ENCODE data around the gene PCDHA1.
"Not testable (repeated sequence)": the region's sequence is repeated elsewhere in the genome, so short reads cannot be mapped to it uniquely, and the experiment has no call there.

PCDHA1 gene

DNA sequence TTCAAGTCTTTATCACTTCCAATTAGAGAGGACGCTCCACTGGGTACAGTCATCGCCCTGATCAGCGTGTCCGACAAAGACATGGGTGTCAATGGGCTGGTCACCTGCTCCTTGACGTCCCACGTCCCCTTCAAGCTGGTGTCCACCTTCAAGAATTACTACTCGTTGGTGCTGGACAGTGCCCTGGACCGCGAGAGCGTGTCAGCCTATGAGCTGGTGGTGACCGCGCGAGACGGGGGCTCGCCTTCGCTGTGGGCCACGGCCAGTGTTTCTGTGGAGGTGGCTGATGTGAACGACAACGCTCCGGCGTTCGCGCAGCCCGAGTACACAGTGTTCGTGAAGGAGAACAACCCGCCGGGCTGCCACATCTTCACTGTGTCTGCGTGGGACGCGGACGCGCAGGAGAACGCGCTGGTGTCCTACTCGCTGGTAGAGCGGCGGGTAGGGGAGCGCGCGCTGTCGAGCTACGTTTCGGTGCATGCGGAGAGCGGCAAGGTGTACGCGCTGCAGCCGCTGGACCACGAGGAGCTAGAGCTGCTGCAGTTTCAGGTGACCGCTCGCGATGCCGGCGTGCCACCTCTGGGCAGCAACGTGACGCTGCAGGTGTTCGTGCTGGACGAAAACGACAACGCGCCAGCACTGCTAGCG lies 22.4 kb downstream of the PCDHA1 start:
- DNase-seq (ENCODE audit: low spot score) = not testable (repeated sequence)

- no peak for DNase-seq (ENCODE audit: low spot score)
These were observed 22.9 kb downstream of the PCDHA1 start for GRCh38 chr5:140808889-140809291.

- DNase-seq (ENCODE audit: low spot score) = peak; percentile 72
These were observed 35.7 kb downstream of the PCDHA1 start, which contains the start of gene PCDHA5 for GRCh38 chr5:140821375-140822280. PCDHA5 (plus strand) TSS chr5:140821613.

DNA sequence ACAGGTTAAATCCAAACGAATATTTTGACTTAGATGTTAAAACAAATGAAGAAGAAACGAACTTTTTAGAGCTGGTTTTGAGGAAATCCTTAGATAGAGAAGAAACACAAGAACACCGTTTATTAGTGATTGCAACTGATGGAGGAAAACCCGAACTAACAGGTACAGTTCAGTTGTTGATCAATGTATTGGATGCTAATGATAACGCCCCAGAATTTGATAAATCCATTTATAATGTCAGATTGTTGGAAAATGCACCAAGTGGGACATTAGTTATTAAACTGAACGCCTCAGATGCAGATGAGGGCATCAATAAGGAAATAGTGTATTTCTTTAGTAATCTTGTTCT lies 36.3 kb downstream of the PCDHA1 start:
- no peak for DNase-seq (ENCODE audit: low spot score)

- not testable (repeated sequence) for DNase-seq (ENCODE audit: low spot score)
These were observed 37.0 kb downstream of the PCDHA1 start for GRCh38 chr5:140822969-140823368.

DNA sequence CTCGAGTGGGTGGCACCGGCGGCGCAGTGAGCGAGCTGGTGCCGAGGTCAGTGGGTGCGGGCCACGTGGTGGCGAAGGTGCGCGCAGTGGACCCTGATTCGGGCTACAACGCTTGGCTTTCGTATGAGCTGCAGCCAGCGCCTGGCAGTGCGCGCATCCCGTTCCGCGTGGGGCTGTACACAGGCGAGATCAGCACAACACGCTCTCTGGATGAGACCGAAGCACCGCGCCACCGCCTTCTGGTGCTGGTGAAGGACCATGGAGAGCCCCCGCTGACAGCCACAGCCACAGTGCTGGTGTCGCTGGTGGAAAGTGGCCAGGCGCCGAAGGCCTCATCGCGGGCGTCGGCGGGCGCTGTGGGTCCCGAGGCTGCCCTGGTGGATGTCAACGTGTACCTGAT lies 37.5 kb downstream of the PCDHA1 start:
- no peak for DNase-seq (ENCODE audit: low spot score)

DNA sequence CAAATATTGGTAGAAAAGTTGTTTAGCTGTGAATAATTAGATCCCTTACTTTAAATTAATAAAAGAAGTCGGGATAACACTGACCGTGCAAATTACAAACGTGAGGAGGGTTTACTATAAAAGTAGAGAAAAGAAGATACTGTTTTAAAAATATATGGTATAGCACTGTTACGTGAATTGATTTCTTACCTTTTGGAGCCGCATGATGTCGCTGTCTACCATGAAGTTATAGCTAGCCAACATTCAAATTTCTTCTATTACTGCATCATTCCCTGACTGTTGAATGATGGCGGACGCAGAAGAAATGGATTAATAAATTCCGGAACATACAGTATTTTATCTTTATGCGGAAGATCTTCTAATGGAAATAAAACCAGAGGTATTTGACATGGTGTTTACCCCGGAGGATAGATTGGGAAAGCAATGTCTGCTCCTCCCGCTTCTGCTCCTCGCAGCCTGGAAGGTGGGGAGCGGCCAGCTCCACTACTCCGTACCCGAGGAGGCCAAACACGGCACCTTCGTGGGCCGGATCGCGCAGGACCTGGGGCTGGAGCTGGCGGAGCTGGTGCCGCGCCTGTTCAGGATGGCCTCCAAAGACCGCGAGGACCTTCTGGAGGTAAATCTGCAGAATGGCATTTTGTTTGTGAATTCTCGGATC lies 41.9 kb downstream of the PCDHA1 start, which contains the start of gene PCDHA6:
Gene PCDHA6, plus strand, starts transcription at position 257 of the 658 bp plus-strand sequence. Its CDS starts 132 bp downstream, at position 389.
- no peak for DNase-seq (ENCODE audit: low spot score)

- no peak for DNase-seq (ENCODE audit: low spot score)
These were observed 42.4 kb downstream of the PCDHA1 start for GRCh38 chr5:140828362-140828737.

GRCh38 chr5:140829511-140830501 lies 43.9 kb downstream of the PCDHA1 start:
- DNase-seq (ENCODE audit: low spot score) = not testable (repeated sequence)

DNA sequence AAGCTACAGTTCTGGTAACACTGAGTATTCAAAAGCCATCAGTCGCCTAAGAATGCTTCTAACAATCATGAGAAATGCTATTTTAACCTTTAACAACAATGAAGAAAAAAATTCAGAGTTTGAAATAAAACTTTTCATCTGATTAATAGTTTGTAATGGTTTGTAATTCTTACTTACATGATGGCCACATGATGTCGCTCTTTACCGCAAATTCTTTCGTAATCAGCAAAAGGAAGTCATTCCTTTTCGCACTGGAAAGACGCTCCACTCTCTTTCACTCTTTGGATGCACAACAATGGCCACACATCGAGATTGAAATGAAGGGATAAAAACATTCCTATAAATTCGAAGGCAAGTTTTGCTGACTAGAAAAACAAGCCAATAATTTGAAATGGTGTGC lies 48.1 kb downstream of the PCDHA1 start, which contains the start of gene PCDHA7:
Gene PCDHA7, plus strand, starts transcription at position 277 of the 400 bp plus-strand sequence. Its CDS starts 115 bp downstream, at position 392.
- DNase-seq (ENCODE audit: low spot score) = no peak

- DNase-seq (ENCODE audit: low spot score) = not testable (repeated sequence)
These were observed 48.6 kb downstream of the PCDHA1 start for GRCh38 chr5:140834439-140835008.

DNA sequence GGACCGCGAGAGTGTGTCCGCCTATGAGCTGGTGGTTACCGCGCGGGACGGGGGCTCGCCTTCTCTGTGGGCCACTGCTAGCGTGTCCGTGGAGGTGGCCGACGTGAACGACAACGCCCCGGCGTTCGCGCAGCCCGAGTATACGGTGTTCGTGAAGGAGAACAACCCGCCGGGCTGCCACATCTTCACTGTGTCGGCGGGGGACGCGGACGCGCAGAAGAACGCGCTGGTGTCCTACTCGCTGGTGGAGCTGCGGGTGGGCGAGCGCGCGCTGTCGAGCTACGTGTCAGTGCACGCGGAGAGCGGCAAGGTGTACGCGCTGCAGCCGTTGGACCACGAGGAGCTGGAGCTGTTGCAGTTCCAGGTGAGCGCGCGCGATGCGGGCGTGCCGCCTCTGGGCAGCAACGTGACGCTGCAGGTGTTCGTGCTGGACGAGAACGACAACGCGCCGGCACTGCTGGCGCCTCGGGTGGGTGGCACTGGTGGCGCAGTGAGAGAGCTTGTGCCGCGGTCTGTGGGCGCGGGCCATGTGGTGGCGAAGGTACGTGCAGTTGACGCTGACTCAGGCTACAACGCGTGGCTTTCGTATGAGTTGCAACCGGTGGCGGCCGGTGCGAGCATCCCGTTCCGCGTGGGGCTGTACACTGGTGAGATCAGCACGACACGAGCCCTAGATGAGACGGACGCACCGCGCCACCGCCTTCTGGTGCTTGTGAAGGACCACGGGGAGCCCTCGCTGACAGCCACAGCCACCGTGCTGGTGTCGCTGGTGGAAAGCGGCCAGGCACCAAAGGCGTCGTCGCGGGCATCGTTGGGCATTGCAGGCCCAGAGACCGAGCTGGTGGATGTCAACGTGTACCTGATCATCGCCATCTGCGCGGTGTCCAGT lies 49.9 kb downstream of the PCDHA1 start:
- no peak for DNase-seq (ENCODE audit: low spot score)

DNA sequence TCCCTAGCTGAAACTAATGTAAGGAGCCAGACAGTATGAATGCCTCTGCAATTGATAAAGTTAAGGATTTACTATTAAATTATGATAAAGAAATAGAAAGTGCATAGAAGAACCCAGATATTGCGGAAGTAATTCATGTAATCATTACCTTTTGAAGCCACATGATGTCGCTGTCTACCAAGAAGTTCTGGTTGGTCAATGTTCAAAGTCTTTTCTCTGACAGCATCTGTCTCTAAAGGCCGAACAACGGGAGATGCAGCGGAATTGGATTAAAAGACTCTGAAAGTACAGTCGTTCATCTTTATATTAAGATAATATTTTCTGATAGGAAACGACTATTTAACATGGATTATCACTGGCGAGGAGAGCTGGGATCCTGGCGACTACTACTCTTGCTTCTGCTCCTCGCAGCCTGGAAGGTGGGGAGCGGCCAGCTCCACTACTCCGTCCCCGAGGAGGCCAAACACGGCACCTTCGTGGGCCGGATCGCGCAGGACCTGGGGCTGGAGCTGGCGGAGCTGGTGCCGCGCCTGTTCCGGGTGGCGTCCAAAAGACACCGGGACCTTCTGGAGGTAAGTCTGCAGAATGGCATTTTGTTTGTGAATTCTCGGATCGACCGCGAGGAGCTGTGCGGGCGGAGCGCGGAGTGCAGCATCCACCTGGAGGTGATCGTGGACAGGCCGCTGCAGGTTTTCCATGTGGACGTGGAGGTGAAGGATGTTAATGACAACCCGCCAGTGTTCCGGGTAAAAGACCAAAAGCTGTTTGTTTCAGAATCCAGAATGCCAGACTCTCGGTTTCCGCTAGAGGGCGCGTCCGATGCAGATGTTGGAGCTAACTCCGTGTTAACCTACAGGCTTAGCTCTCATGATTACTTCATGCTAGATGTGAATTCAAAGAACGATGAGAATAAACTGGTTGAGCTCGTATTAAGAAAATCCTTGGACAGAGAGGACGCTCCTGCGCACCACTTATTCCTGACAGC lies 55.3 kb downstream of the PCDHA1 start, which contains the start of gene PCDHA8:
Gene PCDHA8, plus strand, starts transcription at position 210 of the 985 bp plus-strand sequence. Its CDS starts 135 bp downstream, at position 345.
- DNase-seq (ENCODE audit: low spot score) = peak; percentile 85

- DNase-seq (ENCODE audit: low spot score) = no peak
These were observed 57.1 kb downstream of the PCDHA1 start for GRCh38 chr5:140842798-140843733.

DNA sequence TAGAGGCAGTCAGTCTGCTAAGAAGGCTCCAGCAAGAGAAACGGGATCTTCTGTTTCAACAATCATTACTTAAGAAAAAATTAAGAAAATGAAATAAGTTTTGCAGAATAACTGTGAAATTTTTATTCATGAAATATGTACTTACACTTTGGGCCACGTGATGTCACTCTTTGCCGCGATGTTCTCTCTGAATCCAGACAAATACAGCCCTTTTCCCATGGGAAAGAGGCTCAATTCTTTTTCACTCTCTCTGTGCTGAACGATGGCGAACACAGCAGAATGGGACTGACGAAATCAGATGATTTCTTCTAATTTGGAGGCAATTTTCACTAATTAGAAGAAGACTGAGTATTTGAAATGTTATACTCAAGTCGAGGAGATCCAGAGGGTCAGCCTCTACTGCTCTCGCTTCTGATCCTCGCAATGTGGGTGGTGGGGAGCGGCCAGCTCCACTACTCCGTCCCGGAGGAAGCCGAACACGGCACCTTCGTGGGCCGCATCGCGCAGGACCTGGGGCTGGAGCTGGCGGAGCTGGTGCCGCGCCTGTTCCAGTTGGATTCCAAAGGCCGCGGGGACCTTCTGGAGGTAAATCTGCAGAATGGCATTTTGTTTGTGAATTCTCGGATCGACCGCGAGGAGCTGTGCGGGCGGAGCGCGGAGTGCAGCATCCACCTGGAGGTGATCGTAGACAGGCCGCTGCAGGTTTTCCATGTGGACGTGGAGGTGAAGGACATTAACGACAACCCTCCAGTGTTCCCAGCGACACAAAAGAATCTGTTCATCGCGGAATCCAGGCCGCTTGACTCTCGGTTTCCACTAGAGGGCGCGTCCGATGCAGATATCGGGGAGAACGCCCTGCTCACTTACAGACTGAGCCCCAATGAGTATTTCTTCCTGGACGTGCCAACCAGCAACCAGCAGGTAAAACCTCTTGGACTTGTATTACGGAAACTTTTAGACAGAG lies 62.5 kb downstream of the PCDHA1 start, which contains the start of gene PCDHA9:
Gene PCDHA9, plus strand, starts transcription at position 244 of the 964 bp plus-strand sequence. Its CDS starts 114 bp downstream, at position 358.
- not testable (repeated sequence) for DNase-seq (ENCODE audit: low spot score)

All from HuH-7 (cell line).